Ureter (tissue), 1 donor: Measurements from ENCODE around the gene PPP1R1B. TPM values are rescaled to one million over a fixed set of nuclear protein-coding genes. Genes with fewer than 3 reads are reported as not detected.

ENCODE experiments used
- DNase-seq: peaks from one replicate; pipeline ENCODE4 v3.0.0-alpha.2; 2020; ENCODE audit warnings: low spot score
- total RNA-seq: library from RNA; stranded (reverse); gene quantifications from one replicate; pipeline ENCODE4 v1.2.4, GENCODE V29; 2023
- donor health status: DM: yes; HTN: yes; CAD: no.

The PPP1R1B gene
- total RNA-seq, 1 donor from 2014 or later: 40.4 TPM

DNA sequence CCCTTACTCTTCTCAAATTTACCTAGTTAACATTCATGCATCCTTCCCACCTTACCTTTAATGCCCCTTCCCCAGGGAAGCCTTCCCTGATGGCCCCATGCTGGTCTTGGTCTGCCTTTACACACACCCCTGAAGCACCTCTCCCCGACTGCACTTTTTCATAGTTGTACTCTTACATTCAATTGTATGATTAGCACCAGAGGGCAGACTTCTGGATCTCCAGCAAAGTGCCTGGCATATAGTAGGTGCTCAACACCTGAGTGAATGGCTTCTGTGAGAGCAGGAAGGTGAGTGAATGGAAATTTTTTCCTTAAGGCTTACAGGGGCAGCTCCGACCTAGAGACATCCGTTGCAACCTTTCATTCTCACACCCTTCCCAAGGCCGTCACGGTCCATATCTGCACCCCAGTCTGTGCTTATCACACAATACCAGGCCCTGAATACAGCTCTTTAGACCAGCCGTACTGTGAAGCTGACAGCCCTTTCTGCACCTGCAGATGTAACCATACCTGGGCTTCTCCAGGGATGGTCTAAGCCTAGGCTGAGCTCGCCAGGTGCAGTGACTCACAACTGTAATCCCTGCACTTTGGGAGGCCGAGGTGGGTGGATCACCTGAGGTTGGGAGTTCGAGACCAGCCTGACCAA lies 56.7 kb downstream of the PPP1R1B start:
- DNase-seq: no peak

GRCh38 chr17:39684369-39685192 lies 57.8 kb downstream of the PPP1R1B start:
- no peak for DNase-seq

Other genes starting within 250 kb of the PPP1R1B start
- gene FBXL20, start 225.3 kb upstream of the PPP1R1B start, total RNA-seq: 19.4 TPM
- gene MED1, start 175.7 kb upstream of the PPP1R1B start, total RNA-seq: 40.9 TPM
- gene CDK12, start 165.5 kb upstream of the PPP1R1B start, total RNA-seq: 110 TPM
- gene NEUROD2, start 19.0 kb upstream of the PPP1R1B start, total RNA-seq: not detected
- 64.4 TPM for gene STARD3, start 10.2 kb downstream of the PPP1R1B start, total RNA-seq
- gene TCAP, start 38.4 kb downstream of the PPP1R1B start, total RNA-seq: 0.81 TPM
- 7.1 TPM for gene PNMT, start 41.5 kb downstream of the PPP1R1B start, total RNA-seq
- gene PGAP3, start 61.1 kb downstream of the PPP1R1B start, total RNA-seq: 56.9 TPM
- 278 TPM for gene ERBB2, start 73.1 kb downstream of the PPP1R1B start, total RNA-seq
- gene MIEN1, start 103.6 kb downstream of the PPP1R1B start, total RNA-seq: 49.2 TPM
- gene GRB7, start 111.0 kb downstream of the PPP1R1B start, total RNA-seq: 37.4 TPM
- 24.3 TPM for gene IKZF3, start 237.4 kb downstream of the PPP1R1B start, total RNA-seq
- not detected for gene ZPBP2, start 241.2 kb downstream of the PPP1R1B start, total RNA-seq